SK-N-SH treated with all-trans-retinoic acid at 6 μM for 48 hours (cell line): ENCODE measurements around the gene EBF4.
"Not testable (repeated sequence)": the region's sequence is repeated elsewhere in the genome, so short reads cannot be mapped to it uniquely, and the experiment has no call there.

Experiments
- ATAC-seq: fragments of 200-7000 bp; cut with Tn5 transposase; 3 replicates; pipeline ENCODE4 v1.9.1; 2020; ENCODE audit warnings: mild to moderate bottlenecking, moderate library complexity
- ARNTL ChIP-seq: fragments of 450-650 bp; formaldehyde crosslinking; IDR thresholded peaks from 2 replicates; pipeline ENCODE4 v1.5.0; 2020; ENCODE audit warnings: low read depth, mild to moderate bottlenecking, moderate library complexity, borderline replicate concordance
- BACH2 ChIP-seq: fragments of 250-450 bp; sonication (Bioruptor Pico); IDR thresholded peaks from 2 replicates; pipeline ENCODE4 v1.9.0; 2021; ENCODE audit warnings: mild to moderate bottlenecking, borderline replicate concordance
- CSRNP3 ChIP-seq: fragments of 250-450 bp; sonication (Bioruptor Pico); IDR thresholded peaks from 2 replicates; pipeline ENCODE4 v1.5.1; 2021; ENCODE audit warnings: mild to moderate bottlenecking, moderate library complexity
- ESRRG ChIP-seq: fragments of 250-450 bp; sonication (Bioruptor Pico); IDR thresholded peaks from 2 replicates; pipeline ENCODE4 v1.6.1; 2021; ENCODE audit warnings: mild to moderate bottlenecking
- ISL1 ChIP-seq: fragments of 250-450 bp; sonication (Bioruptor Pico); IDR thresholded peaks from 2 replicates; pipeline ENCODE4 v2.1.2; 2022; ENCODE audit warnings: mild to moderate bottlenecking, moderate library complexity
- OSR1 ChIP-seq: fragments of 250-450 bp; sonication (Bioruptor Pico); IDR thresholded peaks from 2 replicates; pipeline ENCODE4 v1.8.0; 2022; ENCODE audit warnings: moderate library complexity, mild to moderate bottlenecking, inconsistent platforms
- PPARA ChIP-seq: fragments of 250-450 bp; sonication (Bioruptor Pico); IDR thresholded peaks from 2 replicates; pipeline ENCODE4 v1.5.0; 2020; ENCODE audit warnings: mild to moderate bottlenecking, borderline replicate concordance
- RARB ChIP-seq: fragments of 250-450 bp; sonication (Bioruptor Pico); IDR thresholded peaks from 2 replicates; pipeline ENCODE4 v1.8.0; 2021; ENCODE audit warnings: mild to moderate bottlenecking, moderate library complexity
- SNAI2 ChIP-seq: fragments of 250-450 bp; sonication (Bioruptor Pico); IDR thresholded peaks from 2 replicates; pipeline ENCODE4 v1.5.0; 2020; ENCODE audit warnings: mild to moderate bottlenecking, moderate library complexity
- TOX ChIP-seq: fragments of 250-450 bp; sonication (Bioruptor Pico); IDR thresholded peaks from 2 replicates; pipeline ENCODE4 v1.8.0; 2021; ENCODE audit warnings: mild to moderate bottlenecking, moderate library complexity, borderline replicate concordance
- TSHZ2 ChIP-seq: fragments of 250-450 bp; sonication (Bioruptor Pico); IDR thresholded peaks from 2 replicates; pipeline ENCODE4 v1.5.0; 2020; ENCODE audit warnings: mild to moderate bottlenecking, moderate library complexity
- ZC3H10 ChIP-seq: fragments of 250-450 bp; sonication (Bioruptor Pico); IDR thresholded peaks from 2 replicates; pipeline ENCODE4 v1.5.1; 2021; ENCODE audit warnings: mild to moderate bottlenecking, moderate library complexity
- ZFP3 ChIP-seq: fragments of 250-450 bp; sonication (Bioruptor Pico); IDR thresholded peaks from 2 replicates; pipeline ENCODE4 v1.5.0; 2020; ENCODE audit warnings: mild to moderate bottlenecking, moderate library complexity
- ZFP30 ChIP-seq: fragments of 450-650 bp; formaldehyde crosslinking; IDR thresholded peaks from 2 replicates; pipeline ENCODE4 v1.5.0; 2022; ENCODE audit warnings: mild to moderate bottlenecking, moderate library complexity
- ZNF565 ChIP-seq: fragments of 450-650 bp; formaldehyde crosslinking; conservative IDR thresholded peaks from 2 replicates; pipeline ENCODE4 v1.5.0; 2020; ENCODE audit warnings: low read depth, mild to moderate bottlenecking, moderate library complexity
- ZNF70 ChIP-seq: fragments of 450-650 bp; formaldehyde crosslinking; IDR thresholded peaks from 2 replicates; pipeline ENCODE4 v1.5.0; 2020; ENCODE audit warnings: mild to moderate bottlenecking, moderate library complexity
- TF ChIP-seq, protein P1 (sequence below): fragments of 250-450 bp; sonication (Bioruptor Pico); IDR thresholded peaks from 2 replicates; pipeline ENCODE4 v1.8.0; 2021; ENCODE audit warnings: low read depth, mild to moderate bottlenecking, moderate library complexity, borderline replicate concordance
- TF ChIP-seq, protein P2 (sequence below): fragments of 250-450 bp; sonication (Bioruptor Pico); IDR thresholded peaks from 2 replicates; pipeline ENCODE4 v1.8.0; 2020; ENCODE audit warnings: mild to moderate bottlenecking, moderate library complexity, borderline replicate concordance
- TF ChIP-seq, protein P3 (sequence below): fragments of 250-450 bp; sonication (Bioruptor Pico); IDR thresholded peaks from 2 replicates; pipeline ENCODE4 v1.5.1; 2020; ENCODE audit warnings: low read depth, mild to moderate bottlenecking, moderate library complexity

Gene EBF4

DNA sequence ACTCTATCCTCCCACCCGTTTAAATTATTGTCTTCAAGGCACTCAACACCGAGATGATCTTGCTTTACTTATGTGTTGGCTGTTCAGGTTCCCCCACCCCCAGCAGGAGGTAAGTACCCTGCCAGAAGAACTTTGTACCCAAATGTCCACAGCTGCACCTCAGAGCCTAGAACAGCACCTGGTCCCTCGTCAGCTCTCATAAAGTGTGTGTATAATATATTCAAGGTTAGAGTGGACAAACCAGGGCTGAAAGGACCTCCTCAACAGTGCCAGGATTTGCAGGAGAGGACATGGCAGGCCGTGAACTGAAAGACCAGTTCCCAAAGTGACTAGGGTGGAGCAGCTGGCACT, 113.7 kb downstream of the EBF4 start:
- ATAC-seq: no peak
- TF ChIP-seq ISL1 (no peak), CSRNP3 (no peak), PPARA (CRISPR knock-in tag) (no peak), RARB (CRISPR knock-in tag) (no peak), TSHZ2 (no peak), TOX (no peak), ESRRG (CRISPR knock-in tag) (no peak), ZNF565 (no peak), ZFP3 (CRISPR knock-in tag) (no peak), BACH2 (no peak), OSR1 (CRISPR knock-in tag) (no peak), SNAI2 (CRISPR knock-in tag) (no peak)
- TF ChIP-seq, protein P1, sequence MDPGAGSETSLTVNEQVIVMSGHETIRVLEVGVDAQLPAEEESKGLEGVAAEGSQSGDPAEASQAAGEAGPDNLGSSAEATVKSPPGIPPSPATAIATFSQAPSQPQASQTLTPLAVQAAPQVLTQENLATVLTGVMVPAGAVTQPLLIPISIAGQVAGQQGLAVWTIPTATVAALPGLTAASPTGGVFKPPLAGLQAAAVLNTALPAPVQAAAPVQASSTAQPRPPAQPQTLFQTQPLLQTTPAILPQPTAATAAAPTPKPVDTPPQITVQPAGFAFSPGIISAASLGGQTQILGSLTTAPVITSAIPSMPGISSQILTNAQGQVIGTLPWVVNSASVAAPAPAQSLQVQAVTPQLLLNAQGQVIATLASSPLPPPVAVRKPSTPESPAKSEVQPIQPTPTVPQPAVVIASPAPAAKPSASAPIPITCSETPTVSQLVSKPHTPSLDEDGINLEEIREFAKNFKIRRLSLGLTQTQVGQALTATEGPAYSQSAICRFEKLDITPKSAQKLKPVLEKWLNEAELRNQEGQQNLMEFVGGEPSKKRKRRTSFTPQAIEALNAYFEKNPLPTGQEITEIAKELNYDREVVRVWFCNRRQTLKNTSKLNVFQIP (CRISPR knock-in tag): no peak
- TF ChIP-seq, protein P2, sequence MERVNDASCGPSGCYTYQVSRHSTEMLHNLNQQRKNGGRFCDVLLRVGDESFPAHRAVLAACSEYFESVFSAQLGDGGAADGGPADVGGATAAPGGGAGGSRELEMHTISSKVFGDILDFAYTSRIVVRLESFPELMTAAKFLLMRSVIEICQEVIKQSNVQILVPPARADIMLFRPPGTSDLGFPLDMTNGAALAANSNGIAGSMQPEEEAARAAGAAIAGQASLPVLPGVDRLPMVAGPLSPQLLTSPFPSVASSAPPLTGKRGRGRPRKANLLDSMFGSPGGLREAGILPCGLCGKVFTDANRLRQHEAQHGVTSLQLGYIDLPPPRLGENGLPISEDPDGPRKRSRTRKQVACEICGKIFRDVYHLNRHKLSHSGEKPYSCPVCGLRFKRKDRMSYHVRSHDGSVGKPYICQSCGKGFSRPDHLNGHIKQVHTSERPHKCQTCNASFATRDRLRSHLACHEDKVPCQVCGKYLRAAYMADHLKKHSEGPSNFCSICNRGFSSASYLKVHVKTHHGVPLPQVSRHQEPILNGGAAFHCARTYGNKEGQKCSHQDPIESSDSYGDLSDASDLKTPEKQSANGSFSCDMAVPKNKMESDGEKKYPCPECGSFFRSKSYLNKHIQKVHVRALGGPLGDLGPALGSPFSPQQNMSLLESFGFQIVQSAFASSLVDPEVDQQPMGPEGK: no peak
- TF ChIP-seq, protein P3, sequence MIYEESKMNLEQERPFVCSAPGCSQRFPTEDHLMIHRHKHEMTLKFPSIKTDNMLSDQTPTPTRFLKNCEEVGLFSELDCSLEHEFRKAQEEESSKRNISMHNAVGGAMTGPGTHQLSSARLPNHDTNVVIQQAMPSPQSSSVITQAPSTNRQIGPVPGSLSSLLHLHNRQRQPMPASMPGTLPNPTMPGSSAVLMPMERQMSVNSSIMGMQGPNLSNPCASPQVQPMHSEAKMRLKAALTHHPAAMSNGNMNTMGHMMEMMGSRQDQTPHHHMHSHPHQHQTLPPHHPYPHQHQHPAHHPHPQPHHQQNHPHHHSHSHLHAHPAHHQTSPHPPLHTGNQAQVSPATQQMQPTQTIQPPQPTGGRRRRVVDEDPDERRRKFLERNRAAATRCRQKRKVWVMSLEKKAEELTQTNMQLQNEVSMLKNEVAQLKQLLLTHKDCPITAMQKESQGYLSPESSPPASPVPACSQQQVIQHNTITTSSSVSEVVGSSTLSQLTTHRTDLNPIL: no peak

- ATAC-seq: no peak
- TF ChIP-seq ZNF70 (CRISPR knock-in tag) (no peak), ARNTL (CRISPR knock-in tag) (no peak), ZFP30 (CRISPR knock-in tag) (no peak), ESRRG (CRISPR knock-in tag) (no peak), BACH2 (no peak), ISL1 (no peak), ZC3H10 (CRISPR knock-in tag) (no peak), PPARA (CRISPR knock-in tag) (no peak), ZFP3 (CRISPR knock-in tag) (no peak), TOX (no peak), OSR1 (CRISPR knock-in tag) (no peak), CSRNP3 (no peak)
- TF ChIP-seq, protein P2: no peak
Measured at GRCh38 chr20:2807019-2807418, 114.4 kb downstream of the EBF4 start.

DNA sequence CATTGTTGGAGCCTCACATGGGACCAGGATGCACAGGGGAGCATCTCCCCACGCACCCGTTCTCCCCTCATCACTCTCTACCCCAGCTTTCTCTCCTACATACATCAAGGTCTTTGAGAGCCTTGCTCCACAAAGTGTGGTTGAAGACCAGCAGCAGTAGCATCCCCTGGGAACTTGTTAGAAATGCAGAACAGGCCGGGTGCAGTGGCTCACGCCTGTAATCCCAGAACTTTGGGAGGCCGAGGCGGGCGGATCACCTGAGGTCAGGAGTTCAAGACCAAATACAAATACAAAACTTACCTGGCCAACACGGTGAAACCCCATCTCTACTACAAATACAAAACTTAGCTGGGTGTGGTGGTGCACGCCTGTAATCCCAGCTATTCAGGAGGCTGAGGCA, 115.3 kb downstream of the EBF4 start:
- ATAC-seq: not testable (repeated sequence)
